CD4-positive, alpha-beta T cell treated with Interleukin-4 for 1 hour (primary cell): ENCODE results near the gene PPFIBP2.
A peak's percentile ranks its signal among the peaks of the same experiment; 100 is the strongest.

Experiments used
- DNase-seq, 2 donors: peaks; one replicate each; pipeline ENCODE4 v3.0.0-alpha.2; 2020 to 2022

PPFIBP2 gene

GRCh38 chr11:7528514-7529049 is 14.8 kb downstream of the PPFIBP2 start:
- no peak for DNase-seq

GRCh38 chr11:7530013-7530640 is 16.3 kb downstream of the PPFIBP2 start:
- no peak for DNase-seq

- no peak for DNase-seq
Measured at GRCh38 chr11:7531011-7531410, 17.2 kb downstream of the PPFIBP2 start.

- no peak for DNase-seq
Measured at GRCh38 chr11:7532405-7533145, 18.8 kb downstream of the PPFIBP2 start.

GRCh38 chr11:7533199-7534041 is 19.6 kb downstream of the PPFIBP2 start:
- no peak for DNase-seq

- no peak for DNase-seq
Measured at GRCh38 chr11:7534042-7534378, 20.2 kb downstream of the PPFIBP2 start.

- DNase-seq: no peak
Measured at GRCh38 chr11:7536100-7536499, 22.3 kb downstream of the PPFIBP2 start.

- no peak for DNase-seq
Measured at GRCh38 chr11:7537265-7537664, 23.5 kb downstream of the PPFIBP2 start.

- peak in 1 of 2 donors; percentile 23 for DNase-seq
Measured at GRCh38 chr11:7538031-7538430, 24.2 kb downstream of the PPFIBP2 start.

- no peak for DNase-seq
Measured at GRCh38 chr11:7538466-7539454, 25.0 kb downstream of the PPFIBP2 start.

- no peak for DNase-seq
Measured at GRCh38 chr11:7540830-7541555, 27.2 kb downstream of the PPFIBP2 start.

GRCh38 chr11:7543302-7543701 is 29.5 kb downstream of the PPFIBP2 start:
- no peak for DNase-seq

- no peak for DNase-seq
Measured at GRCh38 chr11:7544021-7544420, 30.2 kb downstream of the PPFIBP2 start.

- no peak for DNase-seq
Measured at GRCh38 chr11:7545611-7546010, 31.8 kb downstream of the PPFIBP2 start.

GRCh38 chr11:7546324-7546791 is 32.6 kb downstream of the PPFIBP2 start:
- no peak for DNase-seq

- no peak for DNase-seq
Measured at GRCh38 chr11:7547687-7548086, 33.9 kb downstream of the PPFIBP2 start.

GRCh38 chr11:7548659-7549274 is 35.0 kb downstream of the PPFIBP2 start:
- DNase-seq: peak in 1 of 2 donors; percentile 28

GRCh38 chr11:7549681-7550080 is 35.9 kb downstream of the PPFIBP2 start:
- DNase-seq: no peak

- no peak for DNase-seq
Measured at GRCh38 chr11:7551571-7551970, 37.8 kb downstream of the PPFIBP2 start.

GRCh38 chr11:7552666-7553065 is 38.9 kb downstream of the PPFIBP2 start:
- no peak for DNase-seq
